DOHH2 (cell line): ENCODE results near the gene TMEM60.
"Not testable (repeated sequence)": the region's sequence is repeated elsewhere in the genome, so short reads cannot be mapped to it uniquely, and the experiment has no call there.

Source experiments
- H3F3A ChIP-seq: fragments of 200-600 bp; sonication (generic), shearing (Covaris generic); 2 replicates; pipeline ENCODE4 v1.6.0; 2016; ENCODE audit warnings: antibody characterized with exemption, mild to moderate bottlenecking; ENCODE audit not compliant: control insufficient read depth, insufficient read depth
- H3K27ac ChIP-seq: fragments of 200-600 bp; sonication (generic); 2 replicates; pipeline ENCODE4 v1.5.1; 2014; ENCODE audit warnings: low read depth, mild to moderate bottlenecking, low read length, moderate library complexity
- H3K27me3 ChIP-seq: fragments of 200-600 bp; sonication (generic); 2 replicates; pipeline ENCODE4 v1.6.1; 2014; ENCODE audit warnings: mild to moderate bottlenecking, low read length, mixed read lengths; ENCODE audit not compliant: control insufficient read depth
- H3K36me3 ChIP-seq: fragments of 200-600 bp; sonication (generic); 2 replicates; pipeline ENCODE4 v1.6.1; 2014; ENCODE audit warnings: mild to moderate bottlenecking, low read length, moderate library complexity, mixed read lengths; ENCODE audit not compliant: control insufficient read depth
- H3K4me1 ChIP-seq: fragments of 200-600 bp; sonication (generic); 2 replicates; pipeline ENCODE4 v1.6.1; 2014; ENCODE audit warnings: mild to moderate bottlenecking, low read length, mixed read lengths; ENCODE audit not compliant: control insufficient read depth
- H3K4me2 ChIP-seq: fragments of 200-600 bp; sonication (generic); 2 replicates; pipeline ENCODE4 v1.6.0; 2014; ENCODE audit warnings: mild to moderate bottlenecking, low read length, moderate library complexity
- H3K4me3 ChIP-seq: fragments of 200-600 bp; sonication (generic); 2 replicates; pipeline ENCODE4 v1.5.1; 2014; ENCODE audit warnings: mild to moderate bottlenecking, low read length, mixed read lengths
- H3K79me2 ChIP-seq: fragments of 200-600 bp; sonication (generic); 2 replicates; pipeline ENCODE4 v1.6.1; 2014; ENCODE audit warnings: mild to moderate bottlenecking, low read length, mixed read lengths; ENCODE audit not compliant: control insufficient read depth
- H3K9me2 ChIP-seq: fragments of 200-600 bp; sonication (generic); replicated peaks from 2 replicates; pipeline ENCODE4 v1.6.1; 2014; ENCODE audit warnings: mild to moderate bottlenecking, low read length, mixed read lengths; ENCODE audit not compliant: control insufficient read depth
- H3K9me3 ChIP-seq: fragments of 200-600 bp; sonication (generic); 2 replicates; pipeline ENCODE4 v1.6.1; 2014; ENCODE audit warnings: antibody characterized with exemption, low read length, mixed read lengths; ENCODE audit not compliant: control insufficient read depth, insufficient read depth
- H4K20me1 ChIP-seq: fragments of 200-600 bp; sonication (generic); 2 replicates; pipeline ENCODE4 v1.6.0; 2014; ENCODE audit warnings: low read depth, mild to moderate bottlenecking, antibody characterized with exemption, low read length, moderate library complexity; ENCODE audit not compliant: control insufficient read depth, insufficient read depth
- CTCF ChIP-seq: fragments of 200-600 bp; sonication (generic); IDR thresholded peaks from one replicate; pipeline ENCODE4 v1.5.1; 2014; ENCODE audit warnings: antibody characterized with exemption, mild to moderate bottlenecking, low read depth, low read length; ENCODE audit not compliant: poor library complexity, severe bottlenecking
- EZH2phosphoT487 ChIP-seq: fragments of 200-600 bp; sonication (generic); IDR thresholded peaks from 2 replicates; pipeline ENCODE4 v1.6.1; 2017; ENCODE audit warnings: borderline replicate concordance, mild to moderate bottlenecking, antibody characterized with exemption, low read length, moderate library complexity, mixed read lengths

The TMEM60 gene

GRCh38 chr7:77788327-77788902 lies 9.8 kb downstream of the TMEM60 start:
- Histone ChIP-seq H3K9me3 (no peaks in the 10 kb centered on the region), H3K9me2 (no peaks in the 10 kb centered on the region), H3K27me3 (no peaks in the 10 kb centered on the region), H3K4me1 (peaks cover 12% of the 10 kb centered on the region), H3K27ac (no peak overlapping the region), H3F3A (peaks cover 26% of the 10 kb centered on the region), H3K36me3 (peaks cover 9% of the 10 kb centered on the region), H4K20me1 (peaks cover 6% of the 10 kb centered on the region; the same call in 1 of the 2 replicates), H3K4me2 (no peak overlapping the region), H3K79me2 (no peaks in the 10 kb centered on the region), H3K4me3 (no peak overlapping the region)
- TF ChIP-seq CTCF (no peak), EZH2phosphoT487 (no peak)

- Histone ChIP-seq H4K20me1 (no peaks in the 10 kb centered on the region; the same call in 1 of the 2 replicates), H3K9me2 (no peaks in the 10 kb centered on the region), H3K4me2 (no peak overlapping the region), H3K27me3 (no peaks in the 10 kb centered on the region), H3K4me1 (peaks cover 17% of the 10 kb centered on the region), H3F3A (peaks cover 20% of the 10 kb centered on the region), H3K36me3 (peaks cover 13% of the 10 kb centered on the region), H3K4me3 (no peak overlapping the region), H3K79me2 (no peaks in the 10 kb centered on the region), H3K9me3 (no peaks in the 10 kb centered on the region), H3K27ac (no peak overlapping the region)
- no peak for TF ChIP-seq EZH2phosphoT487
- no peak for TF ChIP-seq CTCF
These were observed 11.5 kb downstream of the TMEM60 start for GRCh38 chr7:77786741-77787140.

GRCh38 chr7:77786018-77786417 lies 12.2 kb downstream of the TMEM60 start:
- no peaks in the 10 kb centered on the region for H3K9me2 ChIP-seq
- no peak overlapping the region for H3K27ac ChIP-seq
- H4K20me1 ChIP-seq, result no peaks in the 10 kb centered on the region; the same call in 1 of the 2 replicates
- H3K27me3 ChIP-seq, result no peaks in the 10 kb centered on the region
- peaks cover 13% of the 10 kb centered on the region; the same call in 1 of the 2 replicates for H3F3A ChIP-seq
- peaks cover 17% of the 10 kb centered on the region for H3K36me3 ChIP-seq
- no peaks in the 10 kb centered on the region for H3K79me2 ChIP-seq
- H3K4me1 ChIP-seq, result peaks cover 17% of the 10 kb centered on the region
- TF ChIP-seq CTCF, result no peak
- no peak for TF ChIP-seq EZH2phosphoT487
- no peak overlapping the region for H3K4me3 ChIP-seq
- no peak overlapping the region for H3K4me2 ChIP-seq
- no peaks in the 10 kb centered on the region for H3K9me3 ChIP-seq

GRCh38 chr7:77784426-77784825 lies 13.8 kb downstream of the TMEM60 start:
- H3K9me2 ChIP-seq, H3K79me2 ChIP-seq, H3K9me3 ChIP-seq, H3K4me3 ChIP-seq, H3K4me2 ChIP-seq, H3K27me3 ChIP-seq, H4K20me1 ChIP-seq, H3K27ac ChIP-seq: not testable (repeated sequence)
- peaks cover 17% of the 10 kb centered on the region for H3K4me1 ChIP-seq
- peaks cover 29% of the 10 kb centered on the region for H3K36me3 ChIP-seq
- peaks cover 12% of the 10 kb centered on the region; the same call in 1 of the 2 replicates for H3F3A ChIP-seq
